Measurements from ENCODE around the gene OGFRL1.

OGFRL1 gene

DNA sequence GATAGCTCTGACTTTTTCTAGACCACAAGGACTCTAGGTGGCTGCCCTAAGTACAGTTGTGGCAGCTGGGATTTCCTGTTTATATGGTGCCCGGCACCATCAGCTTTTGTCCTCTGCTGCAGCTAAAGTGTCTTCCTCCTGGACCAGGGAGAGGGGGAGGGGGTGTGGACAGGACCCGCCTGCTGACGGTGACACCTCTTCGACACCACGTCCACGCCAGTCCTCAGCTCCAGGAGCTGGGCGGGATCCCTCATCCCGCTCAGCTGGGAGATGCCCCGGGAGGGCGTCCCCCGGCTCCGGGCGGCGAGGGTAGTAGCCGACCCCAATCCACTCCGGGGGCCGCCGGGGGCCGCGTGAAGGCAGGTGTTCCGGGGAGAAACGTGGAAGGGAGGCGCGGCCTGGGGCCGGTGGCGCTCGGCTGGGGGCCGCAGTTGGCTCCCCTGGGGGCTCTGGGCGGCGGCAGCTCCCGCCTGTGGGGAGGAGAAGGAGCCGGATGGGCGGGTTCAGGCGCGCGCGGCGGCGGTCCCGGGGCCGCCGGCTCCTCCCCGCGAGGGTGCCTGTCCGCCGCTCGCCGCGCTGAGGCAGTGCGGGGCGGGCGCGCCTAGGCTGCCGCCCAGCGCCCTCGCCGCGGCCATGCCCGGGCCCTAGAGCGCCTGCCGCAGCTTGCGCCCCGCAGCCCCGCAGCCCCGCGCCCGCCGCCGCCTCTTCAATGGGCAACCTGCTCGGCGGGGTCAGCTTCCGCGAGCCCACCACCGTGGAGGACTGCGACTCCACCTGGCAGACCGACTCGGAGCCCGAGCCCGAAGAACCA lies at the start of gene OGFRL1:
TSS of gene OGFRL1 (plus strand) at position 584 of the 811 bp plus-strand sequence. CDS start at position 710, 126 bp downstream.
- H3K27ac ChIP-seq, result peak within 1 kb of the TSS; percentile 94
- H3K4me2 ChIP-seq, result peak within 1 kb of the TSS; percentile 88
- TF ChIP-seq, protein P1, sequence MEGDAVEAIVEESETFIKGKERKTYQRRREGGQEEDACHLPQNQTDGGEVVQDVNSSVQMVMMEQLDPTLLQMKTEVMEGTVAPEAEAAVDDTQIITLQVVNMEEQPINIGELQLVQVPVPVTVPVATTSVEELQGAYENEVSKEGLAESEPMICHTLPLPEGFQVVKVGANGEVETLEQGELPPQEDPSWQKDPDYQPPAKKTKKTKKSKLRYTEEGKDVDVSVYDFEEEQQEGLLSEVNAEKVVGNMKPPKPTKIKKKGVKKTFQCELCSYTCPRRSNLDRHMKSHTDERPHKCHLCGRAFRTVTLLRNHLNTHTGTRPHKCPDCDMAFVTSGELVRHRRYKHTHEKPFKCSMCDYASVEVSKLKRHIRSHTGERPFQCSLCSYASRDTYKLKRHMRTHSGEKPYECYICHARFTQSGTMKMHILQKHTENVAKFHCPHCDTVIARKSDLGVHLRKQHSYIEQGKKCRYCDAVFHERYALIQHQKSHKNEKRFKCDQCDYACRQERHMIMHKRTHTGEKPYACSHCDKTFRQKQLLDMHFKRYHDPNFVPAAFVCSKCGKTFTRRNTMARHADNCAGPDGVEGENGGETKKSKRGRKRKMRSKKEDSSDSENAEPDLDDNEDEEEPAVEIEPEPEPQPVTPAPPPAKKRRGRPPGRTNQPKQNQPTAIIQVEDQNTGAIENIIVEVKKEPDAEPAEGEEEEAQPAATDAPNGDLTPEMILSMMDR (conservative IDR thresholded peaks at IDR 0.05; ENCODE audit: low read depth, low read length), result no peak
- no peak within 1 kb of the TSS for H3K4me3 ChIP-seq (IDR thresholded peaks at IDR 0.05; ENCODE audit: insufficient read depth, low read depth, low read length)
- H3K27me3 ChIP-seq (ENCODE audit: insufficient read depth, low read depth), result no peaks in the 10 kb centered on the region
- H4K20me1 ChIP-seq (ENCODE audit: insufficient read depth), result no peaks in the 10 kb centered on the region
- H3K4me1 ChIP-seq (ENCODE audit: low read depth, poor library complexity, severe bottlenecking), result peaks cover 48% of the 10 kb centered on the region
- H3K36me3 ChIP-seq (ENCODE audit: insufficient read depth), result no peaks in the 10 kb centered on the region
- peak within 1 kb of the TSS; percentile 80 for H3K9ac ChIP-seq
- H2AFZ ChIP-seq (ENCODE audit: low read depth), result peak within 1 kb of the TSS; percentile 85
- H3K79me2 ChIP-seq (ENCODE audit: insufficient read depth, low read depth), result peaks cover 41% of the 10 kb centered on the region

DNA sequence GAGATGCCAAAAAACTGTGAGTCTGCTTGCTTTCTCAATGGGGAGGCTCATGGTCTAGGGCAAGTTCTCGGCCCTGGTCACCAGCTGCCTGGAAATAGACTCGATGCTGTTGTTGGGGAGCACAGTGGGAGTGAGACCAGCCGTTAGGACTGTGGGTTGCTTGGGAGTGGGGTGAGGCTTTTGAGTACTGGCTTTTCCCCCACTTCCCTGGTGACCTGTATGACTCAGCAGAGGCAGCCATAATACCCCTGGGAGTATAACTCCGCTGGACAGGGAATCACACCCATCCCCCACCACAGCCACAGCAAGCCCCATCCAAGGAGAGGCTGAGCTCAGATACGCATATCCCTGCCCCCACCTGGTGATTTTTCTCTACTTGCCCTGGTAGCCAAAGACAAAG lies 48.9 kb upstream of the OGFRL1 start:
- Histone ChIP-seq H4K20me1 (ENCODE audit: insufficient read depth) (no peaks in the 10 kb centered on the region), H2AFZ (ENCODE audit: low read depth) (no peak overlapping the region), H3K9ac (no peak overlapping the region), H3K36me3 (ENCODE audit: insufficient read depth) (no peaks in the 10 kb centered on the region), H3K4me2 (no peak overlapping the region), H3K4me1 (ENCODE audit: low read depth, poor library complexity, severe bottlenecking) (no peaks in the 10 kb centered on the region), H3K27me3 (ENCODE audit: insufficient read depth, low read depth) (no peaks in the 10 kb centered on the region), H3K27ac (no peak overlapping the region), H3K4me3 (IDR thresholded peaks at IDR 0.05; ENCODE audit: insufficient read depth, low read depth, low read length) (no peak overlapping the region), H3K79me2 (ENCODE audit: insufficient read depth, low read depth) (no peaks in the 10 kb centered on the region)
- TF ChIP-seq, protein P1 (conservative IDR thresholded peaks at IDR 0.05; ENCODE audit: low read depth, low read length), result no peak

DNA sequence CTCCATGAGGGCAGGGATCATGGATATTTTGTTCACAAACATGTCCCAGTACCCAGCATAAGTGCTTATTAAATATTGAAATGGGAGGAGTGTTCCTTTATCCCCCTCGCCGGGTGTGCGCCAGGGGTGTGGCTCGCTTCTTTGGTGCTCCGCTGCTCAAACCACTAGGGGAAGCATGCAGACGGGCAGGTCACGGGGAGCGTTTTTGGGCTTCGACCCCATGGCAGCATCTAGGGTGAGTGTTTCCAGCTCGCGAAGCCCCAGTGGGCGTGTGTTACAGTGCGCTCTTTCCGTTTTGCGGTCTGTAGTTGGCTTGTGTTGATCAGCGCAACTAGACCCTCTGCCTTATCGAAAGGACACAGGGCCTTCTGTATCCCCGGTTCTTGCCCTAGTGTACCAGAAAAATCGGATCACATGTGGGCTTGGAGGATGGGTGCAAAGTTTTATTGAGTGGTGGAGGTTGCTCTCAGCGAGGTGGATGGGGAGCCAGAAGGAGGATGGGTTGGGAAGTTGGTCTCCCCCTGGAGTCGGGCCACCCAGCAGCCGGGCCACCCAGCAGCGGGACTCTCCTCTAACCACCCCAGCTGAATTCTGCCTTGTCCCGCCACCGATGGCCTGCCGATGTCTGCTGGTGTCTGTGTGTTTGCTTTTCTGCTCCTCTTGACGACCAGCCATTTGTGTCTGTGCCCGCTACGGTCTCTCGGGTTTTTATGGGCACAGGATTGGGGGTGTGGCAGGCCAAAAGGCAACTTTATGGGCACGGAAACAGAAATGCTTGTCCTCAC lies 43.2 kb upstream of the OGFRL1 start:
- no peak overlapping the region for H3K4me3 ChIP-seq (IDR thresholded peaks at IDR 0.05; ENCODE audit: insufficient read depth, low read depth, low read length)
- H4K20me1 ChIP-seq (ENCODE audit: insufficient read depth), result no peaks in the 10 kb centered on the region
- no peak overlapping the region for H2AFZ ChIP-seq (ENCODE audit: low read depth)
- no peaks in the 10 kb centered on the region for H3K27me3 ChIP-seq (ENCODE audit: insufficient read depth, low read depth)
- no peaks in the 10 kb centered on the region for H3K36me3 ChIP-seq (ENCODE audit: insufficient read depth)
- no peaks in the 10 kb centered on the region for H3K79me2 ChIP-seq (ENCODE audit: insufficient read depth, low read depth)
- H3K4me2 ChIP-seq, result no peak overlapping the region
- no peak overlapping the region for H3K9ac ChIP-seq
- H3K27ac ChIP-seq, result no peak overlapping the region
- TF ChIP-seq, protein P1 (conservative IDR thresholded peaks at IDR 0.05; ENCODE audit: low read depth, low read length), result no peak
- no peaks in the 10 kb centered on the region for H3K4me1 ChIP-seq (ENCODE audit: low read depth, poor library complexity, severe bottlenecking)

DNA sequence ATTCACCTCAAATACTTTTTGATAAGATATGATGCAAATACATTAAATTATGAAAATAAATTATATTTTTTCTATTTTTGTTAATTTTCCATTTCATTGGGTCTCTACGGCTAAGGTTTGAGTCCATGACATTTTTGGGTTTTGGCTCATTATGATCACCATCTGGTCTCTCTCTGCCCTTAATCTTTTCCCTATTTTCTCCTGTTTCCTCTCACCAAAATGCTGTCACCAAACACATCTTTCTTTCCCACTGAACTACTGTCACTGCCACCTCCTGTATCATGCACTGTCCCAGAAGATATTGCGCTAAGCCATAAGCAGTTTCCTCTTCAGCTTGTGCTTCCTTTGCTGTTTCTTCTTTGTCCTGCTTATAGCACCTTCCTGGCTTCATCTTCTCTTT lies 42.0 kb upstream of the OGFRL1 start:
- H3K4me1 ChIP-seq (ENCODE audit: low read depth, poor library complexity, severe bottlenecking), result no peaks in the 10 kb centered on the region
- no peaks in the 10 kb centered on the region for H4K20me1 ChIP-seq (ENCODE audit: insufficient read depth)
- H3K36me3 ChIP-seq (ENCODE audit: insufficient read depth), result no peaks in the 10 kb centered on the region
- no peak overlapping the region for H3K9ac ChIP-seq
- no peak overlapping the region for H3K27ac ChIP-seq
- H2AFZ ChIP-seq (ENCODE audit: low read depth), result no peak overlapping the region
- H3K79me2 ChIP-seq (ENCODE audit: insufficient read depth, low read depth), result no peaks in the 10 kb centered on the region
- no peak overlapping the region for H3K4me3 ChIP-seq (IDR thresholded peaks at IDR 0.05; ENCODE audit: insufficient read depth, low read depth, low read length)
- no peak overlapping the region for H3K4me2 ChIP-seq
- no peaks in the 10 kb centered on the region for H3K27me3 ChIP-seq (ENCODE audit: insufficient read depth, low read depth)
- TF ChIP-seq, protein P1 (conservative IDR thresholded peaks at IDR 0.05; ENCODE audit: low read depth, low read length), result no peak

Data from KMS-11 (cell line).